Neural progenitor cell (in vitro differentiated cells): ENCODE data around the gene PCGF6. TPM values are rescaled to one million over a fixed set of nuclear protein-coding genes. Genes with fewer than 3 reads are reported as not detected.
A peak's percentile ranks its signal among the peaks of the same experiment; 100 is the strongest.

ENCODE experiments used
- DNase-seq: peaks from one replicate; pipeline ENCODE4 v3.0.0-alpha.2; 2016; ENCODE audit warnings: low spot score
- H2AFZ ChIP-seq: fragments of 200-600 bp; sonication (generic); replicated peaks from 2 replicates; pipeline ENCODE4 v1.6.1; 2016; ENCODE audit warnings: antibody characterized with exemption
- H3F3A ChIP-seq: fragments of 200-600 bp; sonication (generic); 2 replicates; pipeline ENCODE4 v1.6.1; 2016; ENCODE audit warnings: antibody characterized with exemption, low read depth
- H3K27ac ChIP-seq: fragments of 200-600 bp; sonication (generic); 2 replicates; pipeline ENCODE4 v1.5.1; 2016; ENCODE audit warnings: mild to moderate bottlenecking
- H3K27me3 ChIP-seq: fragments of 200-600 bp; sonication (generic); 2 replicates; pipeline ENCODE4 v1.6.1; 2016; ENCODE audit warnings: mild to moderate bottlenecking, moderate library complexity
- H3K36me3 ChIP-seq: fragments of 200-600 bp; sonication (generic); 2 replicates; pipeline ENCODE4 v1.5.1; 2016
- H3K4me1 ChIP-seq: fragments of 200-600 bp; sonication (generic); 2 replicates; pipeline ENCODE4 v1.6.1; 2016; ENCODE audit warnings: mixed run types
- H3K4me2 ChIP-seq: fragments of 200-600 bp; sonication (generic); 2 replicates; pipeline ENCODE4 v1.6.1; 2016
- H3K4me3 ChIP-seq: fragments of 200-600 bp; sonication (generic); 2 replicates; pipeline ENCODE4 v1.5.1; 2016
- H3K79me2 ChIP-seq: fragments of 200-600 bp; sonication (generic); 2 replicates; pipeline ENCODE4 v1.6.1; 2016; ENCODE audit warnings: low read depth
- H3K9ac ChIP-seq: fragments of 200-600 bp; sonication (generic); 2 replicates; pipeline ENCODE4 v1.6.1; 2016
- H3K9me3 ChIP-seq: fragments of 200-600 bp; sonication (generic); 2 replicates; pipeline ENCODE4 v1.5.1; 2016; ENCODE audit warnings: low read depth
- H4K20me1 ChIP-seq: fragments of 200-600 bp; sonication (generic); 2 replicates; pipeline ENCODE4 v1.6.1; 2016; ENCODE audit warnings: low read depth
- H3K27ac Mint-ChIP-seq: 3 replicates; pipeline ENCODE4 v1.8.0; 2021; ENCODE audit warnings: mixed read lengths
- H3K27me3 Mint-ChIP-seq: 2 replicates; pipeline ENCODE4 v1.8.0; 2022; ENCODE audit warnings: low read depth, mild to moderate bottlenecking, inconsistent platforms, moderate library complexity, mixed read lengths; ENCODE audit not compliant: insufficient read depth
- H3K36me3 Mint-ChIP-seq: 3 replicates; pipeline ENCODE4 v1.8.0; 2021; ENCODE audit warnings: mixed read lengths
- H3K4me1 Mint-ChIP-seq: 3 replicates; pipeline ENCODE4 v1.8.0; 2021; ENCODE audit warnings: mixed read lengths
- H3K4me3 Mint-ChIP-seq: 3 replicates; pipeline ENCODE4 v1.8.0; 2021; ENCODE audit warnings: mild to moderate bottlenecking, moderate library complexity, mixed read lengths
- H3K9me3 Mint-ChIP-seq: 3 replicates; pipeline ENCODE4 v1.8.0; 2020; ENCODE audit warnings: mixed read lengths
- EZH2 ChIP-seq: fragments of 200-600 bp; sonication (generic); IDR thresholded peaks from 2 replicates; pipeline ENCODE4 v1.6.1; 2017; ENCODE audit warnings: antibody characterized with exemption, mild to moderate bottlenecking, moderate library complexity
- EZH2phosphoT487 ChIP-seq: fragments of 200-600 bp; sonication (generic); IDR thresholded peaks from 2 replicates; pipeline ENCODE4 v1.6.1; 2017; ENCODE audit warnings: antibody characterized with exemption
- total RNA-seq: library from RNA; depleted of rRNA; stranded (reverse); fragments of >200 nt; gene quantifications from 2 replicates; pipeline ENCODE4 v1.2.3, GENCODE V29; 2015; ENCODE audit warnings: low replicate concordance
- TF ChIP-seq, protein P1 (sequence below): fragments of 200-600 bp; sonication (generic); IDR thresholded peaks from 2 replicates; pipeline ENCODE4 v1.5.1; 2017; ENCODE audit warnings: antibody characterized with exemption, mild to moderate bottlenecking

The PCGF6 gene
- 22.5 and 28.8 TPM in 2 replicates for total RNA-seq

GRCh38 chr10:103350517-103351260, at the start of gene PCGF6:
Gene PCGF6, minus strand, starts transcription at chr10:103351140. Its CDS starts 74 bp downstream, at chr10:103351066.
- H3K27me3 Mint-ChIP-seq: no peaks in the 10 kb centered on the region
- TF ChIP-seq EZH2: no peak
- TF ChIP-seq, protein P1, sequence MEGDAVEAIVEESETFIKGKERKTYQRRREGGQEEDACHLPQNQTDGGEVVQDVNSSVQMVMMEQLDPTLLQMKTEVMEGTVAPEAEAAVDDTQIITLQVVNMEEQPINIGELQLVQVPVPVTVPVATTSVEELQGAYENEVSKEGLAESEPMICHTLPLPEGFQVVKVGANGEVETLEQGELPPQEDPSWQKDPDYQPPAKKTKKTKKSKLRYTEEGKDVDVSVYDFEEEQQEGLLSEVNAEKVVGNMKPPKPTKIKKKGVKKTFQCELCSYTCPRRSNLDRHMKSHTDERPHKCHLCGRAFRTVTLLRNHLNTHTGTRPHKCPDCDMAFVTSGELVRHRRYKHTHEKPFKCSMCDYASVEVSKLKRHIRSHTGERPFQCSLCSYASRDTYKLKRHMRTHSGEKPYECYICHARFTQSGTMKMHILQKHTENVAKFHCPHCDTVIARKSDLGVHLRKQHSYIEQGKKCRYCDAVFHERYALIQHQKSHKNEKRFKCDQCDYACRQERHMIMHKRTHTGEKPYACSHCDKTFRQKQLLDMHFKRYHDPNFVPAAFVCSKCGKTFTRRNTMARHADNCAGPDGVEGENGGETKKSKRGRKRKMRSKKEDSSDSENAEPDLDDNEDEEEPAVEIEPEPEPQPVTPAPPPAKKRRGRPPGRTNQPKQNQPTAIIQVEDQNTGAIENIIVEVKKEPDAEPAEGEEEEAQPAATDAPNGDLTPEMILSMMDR: no peak
- TF ChIP-seq EZH2phosphoT487: no peak
- H3K27ac Mint-ChIP-seq: peak within 1 kb of the TSS; percentile 85

GRCh38 chr10:103397191-103397825, 46.4 kb upstream of the PCGF6 start:
- H3K36me3 Mint-ChIP-seq: peaks cover 5% of the 10 kb centered on the region
- Histone ChIP-seq H3K9ac (peak overlapping the region; percentile 77), H3K4me3 (peak overlapping the region; percentile 75), H3K4me1 (peaks cover 23% of the 10 kb centered on the region), H2AFZ (no peak overlapping the region), H3F3A (peaks cover 4% of the 10 kb centered on the region), H3K4me2 (peak overlapping the region; percentile 83), H3K27ac (no peak overlapping the region), H3K36me3 (peaks cover 9% of the 10 kb centered on the region), H3K79me2 (peaks cover 68% of the 10 kb centered on the region), H4K20me1 (no peaks in the 10 kb centered on the region), H3K9me3 (no peaks in the 10 kb centered on the region), H3K27me3 (no peaks in the 10 kb centered on the region)
- H3K4me3 Mint-ChIP-seq: peak overlapping the region; percentile 95
- DNase-seq: no peak
- peaks cover 4% of the 10 kb centered on the region for H3K27me3 Mint-ChIP-seq
- no peaks in the 10 kb centered on the region for H3K9me3 Mint-ChIP-seq
- peaks cover 29% of the 10 kb centered on the region for H3K4me1 Mint-ChIP-seq
- TF ChIP-seq, protein P1: no peak
- TF ChIP-seq EZH2phosphoT487: no peak
- TF ChIP-seq EZH2: no peak
- peak overlapping the region; percentile 97 for H3K27ac Mint-ChIP-seq

More at GRCh38 chr10:103350517-103351260, at the start of gene PCGF6:
- peaks cover 15% of the 10 kb centered on the region for H3K36me3 ChIP-seq
- peaks cover 7% of the 10 kb centered on the region for H3F3A ChIP-seq
- H3K4me2 ChIP-seq: peak within 1 kb of the TSS; percentile 84
- peaks cover 7% of the 10 kb centered on the region for H3K4me1 ChIP-seq
- peak; percentile 96 for DNase-seq
- H3K9me3 ChIP-seq: no peaks in the 10 kb centered on the region
- H3K36me3 Mint-ChIP-seq: peaks cover 3% of the 10 kb centered on the region
- H2AFZ ChIP-seq: peak within 1 kb of the TSS; percentile 92
- H3K9me3 Mint-ChIP-seq: no peaks in the 10 kb centered on the region
- H3K4me3 Mint-ChIP-seq: peak within 1 kb of the TSS; percentile 93
- H3K4me3 ChIP-seq: peak within 1 kb of the TSS; percentile 79
- peaks cover 4% of the 10 kb centered on the region for H3K4me1 Mint-ChIP-seq
- no peaks in the 10 kb centered on the region for H3K27me3 ChIP-seq
- H3K27ac ChIP-seq: peak within 1 kb of the TSS; percentile 71
- peaks cover 5% of the 10 kb centered on the region for H4K20me1 ChIP-seq
- peaks cover 27% of the 10 kb centered on the region for H3K79me2 ChIP-seq
- H3K9ac ChIP-seq: peak within 1 kb of the TSS; percentile 60

DNA sequence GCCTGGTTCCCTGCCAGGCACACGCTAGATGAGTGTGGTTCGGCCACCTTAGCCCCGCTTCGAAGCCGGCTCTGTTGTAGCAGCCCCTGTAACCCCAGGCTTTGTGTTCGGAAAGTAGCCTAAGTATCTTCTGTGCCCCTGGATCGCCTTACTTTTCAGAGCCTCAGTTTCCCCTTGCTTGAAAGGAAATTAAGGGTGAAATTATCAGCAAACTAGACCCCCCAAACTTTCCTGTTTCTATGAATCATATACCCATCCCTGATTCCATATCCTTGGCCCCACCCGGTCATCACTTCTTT, 45.8 kb upstream of the PCGF6 start:
- peaks cover 23% of the 10 kb centered on the region for H3K4me1 ChIP-seq
- H3K36me3 ChIP-seq: peaks cover 14% of the 10 kb centered on the region
- peaks cover 4% of the 10 kb centered on the region for H3F3A ChIP-seq
- DNase-seq: no peak
- H3K36me3 Mint-ChIP-seq: peaks cover 5% of the 10 kb centered on the region
- peak overlapping the region; percentile 83 for H3K4me2 ChIP-seq
- TF ChIP-seq, protein P1: no peak
- TF ChIP-seq EZH2 (no peak), EZH2phosphoT487 (no peak)
- H3K9me3 Mint-ChIP-seq: no peaks in the 10 kb centered on the region
- H4K20me1 ChIP-seq: no peaks in the 10 kb centered on the region
- H3K9me3 ChIP-seq: no peaks in the 10 kb centered on the region
- H3K4me3 ChIP-seq: peak overlapping the region; percentile 75
- H3K79me2 ChIP-seq: peaks cover 74% of the 10 kb centered on the region
- peak overlapping the region; percentile 66 for H2AFZ ChIP-seq
- peak overlapping the region; percentile 77 for H3K9ac ChIP-seq
- peak overlapping the region; percentile 97 for H3K27ac Mint-ChIP-seq
- H3K27me3 ChIP-seq: no peaks in the 10 kb centered on the region
- H3K27ac ChIP-seq: no peak overlapping the region
- peaks cover 4% of the 10 kb centered on the region for H3K27me3 Mint-ChIP-seq
- H3K4me1 Mint-ChIP-seq: peaks cover 29% of the 10 kb centered on the region
- H3K4me3 Mint-ChIP-seq: peak overlapping the region; percentile 95
